Nephron (organoid): ENCODE results near the gene LIMD2.
A peak's percentile ranks its signal among the peaks of the same experiment; 100 is the strongest.

Source experiments
- H3K27ac Mint-ChIP-seq, 3 experiments: 2 replicates each; pipeline ENCODE4 v1.8.0; 2020; ENCODE audit warnings: mixed read lengths in 3 of 3, mild to moderate bottlenecking in 2 of 3, moderate library complexity in 1 of 3
- H3K27me3 Mint-ChIP-seq: 2 replicates; pipeline ENCODE4 v1.8.0; 2021; ENCODE audit warnings: low read depth, mild to moderate bottlenecking, moderate library complexity, mixed read lengths
- H3K36me3 Mint-ChIP-seq: 2 replicates; pipeline ENCODE4 v1.8.0; 2020; ENCODE audit warnings: low read depth, mixed read lengths
- H3K4me1 Mint-ChIP-seq: 2 replicates; pipeline ENCODE4 v1.8.0; 2020; ENCODE audit warnings: mixed read lengths
- H3K4me3 Mint-ChIP-seq, 3 experiments: 2 replicates each; pipeline ENCODE4 v1.8.0; 2020; ENCODE audit warnings: mild to moderate bottlenecking in 3 of 3, mixed read lengths in 3 of 3, moderate library complexity in 2 of 3
- H3K9me3 Mint-ChIP-seq: 2 replicates; pipeline ENCODE4 v1.8.0; 2020; ENCODE audit warnings: mixed read lengths
- TF ChIP-seq, protein P1 (sequence below), 3 experiments: fragments of 200-600 bp; sonication (generic); IDR thresholded peaks; one replicate each; pipeline ENCODE4 v1.5.0; 2021; ENCODE audit warnings: antibody characterized with exemption in 3 of 3; ENCODE audit not compliant: unreplicated experiment in 3 of 3

LIMD2 gene

DNA sequence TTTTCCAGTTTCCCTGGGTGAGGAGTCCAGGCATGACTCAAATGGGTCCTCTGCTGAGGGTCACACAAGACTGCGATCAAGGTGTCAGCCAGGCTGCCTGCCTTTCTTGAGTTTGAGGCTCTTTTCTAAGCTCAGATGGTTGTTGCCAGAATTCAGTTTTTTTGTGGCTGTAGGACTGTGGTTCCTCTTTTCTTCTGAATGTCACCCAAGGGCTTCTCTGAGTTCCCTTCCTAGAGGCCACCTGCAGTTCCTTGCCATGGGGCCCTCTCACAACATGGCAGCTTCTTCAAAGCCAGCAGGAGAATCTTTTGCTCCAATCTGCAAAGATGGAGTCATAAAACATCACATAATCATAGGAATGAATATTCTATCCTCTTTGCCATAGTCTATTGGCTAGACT is 17.5 kb downstream of the LIMD2 start:
- Mint-ChIP-seq H3K4me1 (no peaks in the 10 kb centered on the region), H3K9me3 (no peaks in the 10 kb centered on the region), H3K36me3 (peaks cover 33% of the 10 kb centered on the region), H3K27ac (no peak overlapping the region), H3K4me3 (no peak overlapping the region), H3K27me3 (no peaks in the 10 kb centered on the region)
- TF ChIP-seq, protein P1, sequence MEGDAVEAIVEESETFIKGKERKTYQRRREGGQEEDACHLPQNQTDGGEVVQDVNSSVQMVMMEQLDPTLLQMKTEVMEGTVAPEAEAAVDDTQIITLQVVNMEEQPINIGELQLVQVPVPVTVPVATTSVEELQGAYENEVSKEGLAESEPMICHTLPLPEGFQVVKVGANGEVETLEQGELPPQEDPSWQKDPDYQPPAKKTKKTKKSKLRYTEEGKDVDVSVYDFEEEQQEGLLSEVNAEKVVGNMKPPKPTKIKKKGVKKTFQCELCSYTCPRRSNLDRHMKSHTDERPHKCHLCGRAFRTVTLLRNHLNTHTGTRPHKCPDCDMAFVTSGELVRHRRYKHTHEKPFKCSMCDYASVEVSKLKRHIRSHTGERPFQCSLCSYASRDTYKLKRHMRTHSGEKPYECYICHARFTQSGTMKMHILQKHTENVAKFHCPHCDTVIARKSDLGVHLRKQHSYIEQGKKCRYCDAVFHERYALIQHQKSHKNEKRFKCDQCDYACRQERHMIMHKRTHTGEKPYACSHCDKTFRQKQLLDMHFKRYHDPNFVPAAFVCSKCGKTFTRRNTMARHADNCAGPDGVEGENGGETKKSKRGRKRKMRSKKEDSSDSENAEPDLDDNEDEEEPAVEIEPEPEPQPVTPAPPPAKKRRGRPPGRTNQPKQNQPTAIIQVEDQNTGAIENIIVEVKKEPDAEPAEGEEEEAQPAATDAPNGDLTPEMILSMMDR (IDR thresholded peaks at IDR 0.05; ENCODE audit: unreplicated experiment in 3 of 3): no peak

DNA sequence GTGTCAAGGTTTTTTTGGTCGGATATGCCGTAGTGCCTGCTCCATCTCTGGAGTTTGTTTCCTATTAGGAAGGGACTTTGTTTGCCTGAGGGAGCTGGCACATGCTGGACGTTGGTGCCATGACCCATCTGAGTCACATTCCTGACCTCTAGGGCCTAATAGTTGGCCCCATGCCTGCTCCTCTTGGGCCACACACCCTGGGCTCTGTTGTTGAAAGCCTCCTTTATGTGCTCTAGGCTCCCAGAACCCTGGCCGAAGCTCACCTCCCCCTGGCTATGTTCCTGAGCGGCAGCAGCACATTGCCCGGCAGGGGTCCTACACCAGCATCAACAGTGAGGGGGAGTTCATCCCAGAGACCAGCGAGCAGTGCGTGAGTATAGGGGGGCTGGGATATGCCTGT is 18.4 kb downstream of the LIMD2 start:
- Mint-ChIP-seq H3K27me3 (no peaks in the 10 kb centered on the region), H3K4me3 (no peak overlapping the region), H3K4me1 (peaks cover under 1% of the 10 kb centered on the region), H3K36me3 (peaks cover 33% of the 10 kb centered on the region), H3K27ac (no peak overlapping the region), H3K9me3 (no peaks in the 10 kb centered on the region)
- TF ChIP-seq, protein P1 (IDR thresholded peaks at IDR 0.05; ENCODE audit: unreplicated experiment in 3 of 3): no peak

DNA sequence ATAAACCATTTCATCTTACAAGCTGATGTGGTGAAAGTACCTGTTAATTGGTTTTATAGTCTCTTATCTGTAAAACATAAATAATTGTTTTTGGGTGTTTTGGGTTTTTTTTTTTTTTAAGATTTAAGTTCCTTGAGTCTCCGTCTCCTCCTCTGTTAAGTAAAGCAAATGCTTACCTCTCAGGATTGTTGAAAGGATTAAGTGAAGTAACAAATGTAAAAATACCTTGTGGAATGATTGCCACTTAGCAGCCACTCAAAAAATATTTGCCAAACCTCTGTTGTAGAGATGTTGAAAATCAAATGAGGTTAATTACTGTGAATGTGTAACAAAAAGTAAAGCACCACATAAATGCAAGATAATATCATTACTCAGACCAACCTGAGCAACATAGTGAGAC is 19.2 kb downstream of the LIMD2 start:
- peaks cover 28% of the 10 kb centered on the region for H3K36me3 Mint-ChIP-seq

DNA sequence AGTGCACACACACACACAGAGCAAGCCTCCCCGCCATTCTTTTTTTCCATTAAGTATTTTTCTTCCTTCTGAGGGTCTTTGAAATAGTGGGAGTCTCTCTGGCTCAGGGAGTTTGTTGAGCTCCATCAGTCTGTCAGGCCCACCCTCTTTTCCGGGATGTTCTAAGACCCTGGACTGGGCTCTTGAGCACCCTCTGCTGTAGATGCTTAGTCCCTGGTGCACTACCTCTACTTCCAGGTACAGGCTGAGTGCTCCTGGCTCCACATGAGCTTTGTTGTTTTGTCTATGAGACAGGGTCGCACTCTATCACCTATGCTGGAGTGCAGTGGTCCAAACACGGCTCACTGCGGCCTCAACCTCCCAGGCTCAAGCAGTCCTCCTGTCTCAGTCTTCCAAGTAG is 20.7 kb downstream of the LIMD2 start:
- no peaks in the 10 kb centered on the region for H3K9me3 Mint-ChIP-seq
- no peak overlapping the region for H3K27ac Mint-ChIP-seq
- no peak overlapping the region for H3K4me3 Mint-ChIP-seq
- no peaks in the 10 kb centered on the region for H3K27me3 Mint-ChIP-seq
- H3K4me1 Mint-ChIP-seq: peaks cover 22% of the 10 kb centered on the region
- peaks cover 25% of the 10 kb centered on the region for H3K36me3 Mint-ChIP-seq
- TF ChIP-seq, protein P1 (IDR thresholded peaks at IDR 0.05; ENCODE audit: unreplicated experiment in 3 of 3): no peak

More for the DNA sequence above, 19.2 kb downstream of the LIMD2 start:
- TF ChIP-seq, protein P1 (IDR thresholded peaks at IDR 0.05; ENCODE audit: unreplicated experiment in 3 of 3): no peak
- H3K4me1 Mint-ChIP-seq: peaks cover 9% of the 10 kb centered on the region
- no peak overlapping the region for H3K4me3 Mint-ChIP-seq
- H3K9me3 Mint-ChIP-seq: no peaks in the 10 kb centered on the region
- H3K27me3 Mint-ChIP-seq: no peaks in the 10 kb centered on the region
- no peak overlapping the region for H3K27ac Mint-ChIP-seq

DNA sequence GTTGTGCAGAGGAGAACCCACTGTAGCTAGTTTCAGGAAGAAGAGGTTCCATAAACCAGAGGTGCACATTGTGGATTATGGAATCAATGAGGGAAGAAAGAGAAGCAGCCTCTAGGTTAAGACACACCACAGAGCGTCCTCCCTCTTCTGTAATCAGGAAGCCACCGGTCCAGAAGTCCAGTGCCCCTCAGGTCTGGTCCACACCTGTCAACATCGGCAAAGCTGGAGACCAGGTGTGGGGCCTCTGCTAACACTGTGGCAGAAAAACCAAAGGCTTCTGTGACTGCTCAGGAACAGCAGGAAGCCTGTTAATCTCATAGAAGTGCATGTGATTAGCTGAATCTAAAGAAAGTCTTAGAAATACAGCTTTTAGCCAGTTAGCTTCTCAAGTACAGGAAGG is 23.3 kb downstream of the LIMD2 start:
- TF ChIP-seq, protein P1 (IDR thresholded peaks at IDR 0.05; ENCODE audit: unreplicated experiment in 3 of 3): no peak
- Mint-ChIP-seq H3K4me1 (peaks cover 22% of the 10 kb centered on the region), H3K36me3 (peaks cover 22% of the 10 kb centered on the region), H3K9me3 (no peaks in the 10 kb centered on the region), H3K27me3 (no peaks in the 10 kb centered on the region), H3K4me3 (no peak overlapping the region), H3K27ac (peak overlapping the region; percentile 89 to 96 (median 94))
